Neuron (in vitro differentiated cells): Measurements from ENCODE around the gene SNAP29.
"Not testable (repeated sequence)": the region's sequence is repeated elsewhere in the genome, so short reads cannot be mapped to it uniquely, and the experiment has no call there.

Source experiments
- H2AFZ ChIP-seq: one replicate; pipeline ENCODE4 v1.6.1; 2013; ENCODE audit warnings: low read depth, mild to moderate bottlenecking, inconsistent platforms, low read length, moderate library complexity
- H3K27me3 ChIP-seq: one replicate; pipeline ENCODE4 v1.6.1; 2013; ENCODE audit warnings: low read length; ENCODE audit not compliant: insufficient read depth
- H3K36me3 ChIP-seq: one replicate; pipeline ENCODE4 v1.6.1; 2013; ENCODE audit warnings: low read length; ENCODE audit not compliant: insufficient read depth
- H3K4me1 ChIP-seq: one replicate; pipeline ENCODE4 v1.6.1; 2013; ENCODE audit warnings: low read length; ENCODE audit not compliant: insufficient read depth
- H3K4me3 ChIP-seq: 2 replicates; pipeline ENCODE4 v1.5.1; 2013; ENCODE audit warnings: mild to moderate bottlenecking, low read length, moderate library complexity
- H3K9me3 ChIP-seq: one replicate; pipeline ENCODE4 v1.6.1; 2013; ENCODE audit warnings: low read length

SNAP29 gene

DNA sequence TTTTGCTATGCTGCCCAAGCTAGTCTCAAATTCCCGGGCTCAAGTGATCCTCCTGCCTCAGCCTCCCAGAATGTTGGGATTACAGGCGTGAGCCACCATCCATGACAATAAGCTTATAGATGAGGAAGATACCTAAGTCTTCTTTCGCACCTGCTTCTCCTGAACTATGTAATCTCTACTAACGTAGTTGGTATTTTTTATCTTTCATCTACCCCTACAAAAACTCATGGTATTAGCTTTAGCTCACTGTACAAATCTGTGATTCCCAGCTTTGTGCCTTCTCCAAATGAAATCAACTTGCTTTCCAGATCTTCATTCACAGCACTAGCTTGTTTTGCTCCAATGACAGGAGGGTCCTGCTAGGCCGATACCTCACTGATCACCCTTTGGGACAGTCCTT lies 36.6 kb upstream of the SNAP29 start:
- Histone ChIP-seq H3K36me3 (peaks cover 37% of the 10 kb centered on the region), H3K27me3 (no peaks in the 10 kb centered on the region), H2AFZ (no peak overlapping the region)

GRCh38 chr22:20823264-20823663 lies 35.5 kb upstream of the SNAP29 start:
- Histone ChIP-seq H2AFZ (no peak overlapping the region), H3K36me3 (peaks cover 37% of the 10 kb centered on the region), H3K4me1 (no peaks in the 10 kb centered on the region), H3K27me3 (no peaks in the 10 kb centered on the region), H3K9me3 (no peaks in the 10 kb centered on the region), H3K4me3 (no peak overlapping the region)

More for the DNA sequence above, 36.6 kb upstream of the SNAP29 start:
- no peaks in the 10 kb centered on the region for H3K4me1 ChIP-seq
- H3K4me3 ChIP-seq: no peak overlapping the region
- no peaks in the 10 kb centered on the region for H3K9me3 ChIP-seq

DNA sequence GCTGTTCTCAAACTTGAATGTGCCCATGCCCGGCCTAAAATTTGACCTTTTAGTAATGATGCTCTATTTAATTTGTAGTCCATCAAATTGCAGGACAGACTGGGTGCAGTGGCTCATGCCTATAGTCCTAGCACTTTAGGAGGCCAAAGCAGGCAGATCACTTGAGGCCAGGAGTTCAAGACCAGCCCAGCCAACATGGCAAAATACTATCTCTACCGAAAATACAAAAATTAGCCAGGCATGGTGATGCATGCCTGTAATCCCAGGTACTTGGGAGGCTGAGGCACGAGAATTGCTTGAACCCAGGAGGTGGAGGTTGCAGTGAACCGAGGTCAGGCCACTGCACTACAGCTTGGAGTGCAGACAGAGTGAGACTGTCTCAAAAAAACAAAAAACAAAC lies 33.6 kb upstream of the SNAP29 start:
- H3K9me3 ChIP-seq, H2AFZ ChIP-seq: not testable (repeated sequence)
- peaks cover 33% of the 10 kb centered on the region for H3K36me3 ChIP-seq

GRCh38 chr22:20825624-20826023 lies 33.2 kb upstream of the SNAP29 start:
- peaks cover 33% of the 10 kb centered on the region for H3K36me3 ChIP-seq

More for the DNA sequence above, 33.6 kb upstream of the SNAP29 start:
- H3K4me1 ChIP-seq, H3K27me3 ChIP-seq, H3K4me3 ChIP-seq: not testable (repeated sequence)

DNA sequence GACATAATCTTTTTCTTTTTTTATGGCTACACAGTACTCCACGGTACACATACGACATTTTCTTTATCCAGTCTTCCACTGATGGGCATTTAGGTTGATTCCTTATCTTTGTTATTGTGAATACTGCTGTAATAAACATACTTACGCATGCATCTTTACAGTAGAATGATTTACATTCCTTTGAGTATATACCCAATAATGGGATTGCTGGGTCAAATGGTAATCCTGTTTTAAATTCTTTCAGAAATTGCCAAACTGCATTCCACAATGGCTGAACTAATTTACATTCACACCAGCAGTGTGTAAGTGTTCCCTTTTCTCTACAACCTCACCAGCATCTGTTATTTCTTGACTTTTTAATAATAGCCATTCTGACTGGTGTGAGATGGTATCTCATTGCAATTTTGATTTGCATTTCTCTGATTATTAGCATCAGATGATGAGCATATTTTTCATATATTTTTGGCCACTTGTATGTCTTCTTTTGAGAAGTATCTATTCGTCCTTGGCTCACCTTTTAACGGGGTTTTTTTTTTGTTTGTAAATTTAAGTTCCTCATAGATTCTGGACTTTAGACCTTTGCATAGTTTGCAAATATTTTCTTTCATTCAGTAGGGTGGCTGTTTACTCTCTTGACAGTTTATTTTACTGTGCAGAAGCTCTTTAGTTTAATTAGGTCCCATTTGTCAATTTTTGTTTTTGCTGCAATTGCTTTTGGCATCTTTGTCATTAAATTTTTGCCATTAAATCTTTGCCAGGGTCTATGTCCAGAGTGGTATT lies 32.2 kb upstream of the SNAP29 start:
- H3K4me1 ChIP-seq, H3K4me3 ChIP-seq, H2AFZ ChIP-seq, H3K27me3 ChIP-seq: not testable (repeated sequence)
- peaks cover 38% of the 10 kb centered on the region for H3K36me3 ChIP-seq
- H3K9me3 ChIP-seq: peaks cover 11% of the 10 kb centered on the region

More at GRCh38 chr22:20825624-20826023, 33.2 kb upstream of the SNAP29 start:
- Histone ChIP-seq H3K4me1 (no peaks in the 10 kb centered on the region), H2AFZ (no peak overlapping the region), H3K9me3 (peaks cover 6% of the 10 kb centered on the region), H3K4me3 (no peak overlapping the region), H3K27me3 (no peaks in the 10 kb centered on the region)

DNA sequence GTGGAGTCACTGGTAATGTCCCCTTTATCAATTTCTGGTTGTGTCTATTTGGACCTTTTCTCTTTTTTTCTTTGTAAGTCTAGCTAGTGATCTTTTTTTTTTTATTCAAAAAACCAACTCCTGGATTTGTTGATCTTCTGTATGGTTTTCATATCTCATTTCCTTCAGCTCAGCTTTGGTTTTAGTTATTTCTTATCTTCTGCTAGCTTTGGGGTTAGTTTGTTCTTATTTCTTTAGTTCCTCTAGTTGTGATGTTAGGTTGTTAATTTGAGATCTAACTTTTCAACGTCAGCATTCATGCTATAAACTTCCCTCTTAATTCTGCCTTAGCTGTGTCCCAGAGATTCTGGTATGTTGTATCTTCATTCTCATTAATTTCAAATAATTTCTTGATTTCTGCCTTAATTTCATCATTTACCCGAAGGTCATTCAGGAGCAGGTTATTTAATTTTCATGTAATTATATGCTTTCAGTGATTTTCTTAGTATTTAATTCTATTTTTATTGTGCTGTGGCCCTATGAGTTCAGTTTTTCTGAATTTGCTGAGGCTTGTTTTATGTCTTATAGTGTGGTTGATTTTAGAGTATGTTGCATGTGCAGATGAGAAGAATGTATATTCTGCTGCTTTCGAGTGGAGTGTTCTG lies 29.2 kb upstream of the SNAP29 start:
- no peak overlapping the region for H3K4me3 ChIP-seq
- peaks cover 44% of the 10 kb centered on the region for H3K36me3 ChIP-seq

GRCh38 chr22:20833225-20833665 lies 25.6 kb upstream of the SNAP29 start:
- peaks cover 39% of the 10 kb centered on the region for H3K36me3 ChIP-seq
- peaks cover 27% of the 10 kb centered on the region for H3K9me3 ChIP-seq
- no peaks in the 10 kb centered on the region for H3K27me3 ChIP-seq
- H2AFZ ChIP-seq: no peak overlapping the region
- H3K4me1 ChIP-seq: no peaks in the 10 kb centered on the region
- H3K4me3 ChIP-seq: no peak overlapping the region

More for the DNA sequence above, 29.2 kb upstream of the SNAP29 start:
- H3K4me1 ChIP-seq: no peaks in the 10 kb centered on the region
- no peaks in the 10 kb centered on the region for H3K27me3 ChIP-seq
- H3K9me3 ChIP-seq: peaks cover 27% of the 10 kb centered on the region
- H2AFZ ChIP-seq: no peak overlapping the region

DNA sequence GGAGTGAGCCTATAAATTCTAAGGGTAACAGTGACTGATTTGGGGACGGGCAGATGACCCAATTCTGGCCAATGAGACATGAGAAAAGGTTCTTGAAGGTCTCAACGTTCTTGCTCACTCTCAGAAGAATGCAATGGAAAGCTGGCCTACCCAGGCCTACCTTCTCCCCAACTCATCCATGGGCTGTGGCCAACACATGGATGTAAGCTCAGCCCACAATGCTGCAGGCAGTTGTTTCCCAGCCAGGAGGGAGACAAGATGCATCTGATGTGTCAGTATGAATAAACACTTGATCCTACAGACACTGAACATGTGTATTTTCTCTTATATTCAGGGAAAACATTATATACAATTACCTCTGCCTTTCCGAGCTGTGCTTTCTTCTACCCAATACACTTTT lies 24.6 kb upstream of the SNAP29 start:
- Histone ChIP-seq H3K36me3 (peaks cover 35% of the 10 kb centered on the region), H3K4me1 (no peaks in the 10 kb centered on the region), H3K9me3 (peaks cover 23% of the 10 kb centered on the region), H2AFZ (no peak overlapping the region), H3K4me3 (no peak overlapping the region), H3K27me3 (no peaks in the 10 kb centered on the region)

DNA sequence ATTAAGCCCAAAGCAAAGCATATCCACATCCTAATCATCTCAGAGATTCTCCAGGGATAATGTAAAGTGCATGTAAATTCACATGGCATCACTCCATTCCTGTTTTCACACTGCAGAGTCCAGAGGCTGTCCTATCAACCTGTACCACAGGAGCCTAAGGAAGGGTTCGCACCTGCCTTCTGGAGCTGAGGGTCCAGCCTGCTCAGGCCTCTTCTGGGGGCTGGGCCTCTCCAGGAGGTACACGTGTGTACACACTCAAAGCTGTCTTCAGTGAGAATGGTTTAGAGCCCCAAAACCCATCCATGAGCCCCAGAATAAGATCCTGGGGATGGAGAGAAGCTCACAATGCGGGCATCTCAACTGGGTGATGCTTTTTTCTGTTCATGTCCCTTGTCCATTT lies 24.1 kb upstream of the SNAP29 start:
- H3K4me3 ChIP-seq: no peak overlapping the region
- no peaks in the 10 kb centered on the region for H3K4me1 ChIP-seq
- H3K36me3 ChIP-seq: peaks cover 33% of the 10 kb centered on the region
- no peaks in the 10 kb centered on the region for H3K27me3 ChIP-seq
- peaks cover 22% of the 10 kb centered on the region for H3K9me3 ChIP-seq
- H2AFZ ChIP-seq: no peak overlapping the region

GRCh38 chr22:20836987-20837823 lies 21.6 kb upstream of the SNAP29 start:
- H3K27me3 ChIP-seq: no peaks in the 10 kb centered on the region
- H3K9me3 ChIP-seq: peaks cover 14% of the 10 kb centered on the region
- H3K4me1 ChIP-seq: no peaks in the 10 kb centered on the region
- H2AFZ ChIP-seq: no peak overlapping the region
- H3K4me3 ChIP-seq: no peak overlapping the region
- H3K36me3 ChIP-seq: peaks cover 19% of the 10 kb centered on the region

DNA sequence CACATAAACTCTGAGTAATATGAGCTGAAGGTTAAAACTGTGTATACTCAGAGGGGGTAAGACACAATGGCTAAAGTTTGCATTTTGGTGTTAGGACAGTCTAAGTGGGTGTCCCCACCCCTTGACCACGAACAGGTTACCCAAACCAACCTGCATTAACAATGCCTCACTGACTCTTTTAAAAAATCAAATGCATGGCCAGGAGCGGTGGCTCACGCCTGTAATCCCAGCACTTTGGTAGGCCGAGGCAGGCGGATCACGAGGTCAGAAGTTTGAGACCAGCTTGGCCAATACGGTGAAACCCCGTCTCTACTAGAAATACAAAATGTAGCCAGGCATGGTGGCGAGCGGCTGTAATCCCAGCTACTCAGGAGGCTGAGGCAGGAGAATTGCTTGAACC lies 19.5 kb upstream of the SNAP29 start:
- not testable (repeated sequence) for H3K27me3 ChIP-seq, H3K9me3 ChIP-seq, H3K4me1 ChIP-seq, H2AFZ ChIP-seq, H3K4me3 ChIP-seq, H3K36me3 ChIP-seq

DNA sequence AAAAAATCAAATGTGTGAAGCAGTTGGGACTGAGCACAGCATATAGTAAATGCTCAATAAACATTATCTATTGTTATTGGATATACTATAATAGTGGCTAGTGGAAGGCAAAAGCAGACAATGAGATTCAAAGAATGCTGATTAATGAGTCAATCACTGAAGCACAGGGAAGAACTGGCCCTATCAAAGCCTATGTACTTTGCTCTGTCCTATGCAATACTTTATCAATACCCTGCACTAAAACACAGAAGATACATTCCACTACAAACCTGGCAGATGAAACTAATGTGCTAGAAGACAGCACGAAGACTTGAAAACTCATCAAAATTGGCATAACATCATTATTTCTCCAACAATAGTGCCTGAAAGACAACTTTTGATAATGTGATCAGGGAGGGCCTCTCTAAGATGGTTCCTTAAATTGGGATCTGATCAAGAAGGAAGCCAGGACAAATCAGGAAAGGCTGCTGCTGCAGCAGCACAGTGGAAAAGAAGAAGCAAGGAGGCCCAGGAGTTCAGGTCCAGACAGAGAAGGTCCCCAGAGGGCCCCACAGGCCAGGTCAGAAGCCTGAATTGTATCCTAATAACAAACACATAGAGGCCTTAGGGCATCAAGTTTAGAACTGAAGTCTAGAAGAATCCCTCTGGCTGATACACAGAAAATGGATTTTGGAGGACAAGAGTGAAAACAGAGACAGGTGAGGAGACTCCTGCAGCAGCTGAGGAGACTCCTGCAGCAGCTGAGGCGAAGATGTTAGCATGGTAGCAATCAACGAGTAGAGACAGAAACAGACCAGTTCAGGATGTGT lies 18.8 kb upstream of the SNAP29 start:
- Histone ChIP-seq H3K4me3 (no peak overlapping the region), H2AFZ (no peak overlapping the region), H3K27me3 (no peaks in the 10 kb centered on the region), H3K9me3 (no peaks in the 10 kb centered on the region), H3K4me1 (no peaks in the 10 kb centered on the region), H3K36me3 (no peaks in the 10 kb centered on the region)
